CD4-positive, alpha-beta T cell (primary cell): ENCODE measurements around the gene RPL7L1. TPM values are rescaled to one million over a fixed set of nuclear protein-coding genes. Genes with fewer than 3 reads are reported as not detected.

ENCODE experiments used
- ATAC-seq: fragments of 200-7000 bp; cut with Tn5 transposase; one replicate; pipeline ENCODE4 v1.10.0; 2022; ENCODE audit warnings: mild to moderate bottlenecking; ENCODE audit not compliant: poor library complexity
- CTCF ChIA-PET: fragments of 350-600 bp; sonication (Branson Sonifier 250); formaldehyde crosslinking; loops from one replicate; lab custom pipeline; 2021; ENCODE audit warnings: antibody characterized with exemption, inconsistent platforms; lab: Charles Lee
- POLR2A ChIA-PET: fragments of 350-600 bp; sonication (Branson Sonifier 250); formaldehyde crosslinking; loops from one replicate; lab custom pipeline; 2021; ENCODE audit warnings: antibody characterized with exemption, inconsistent platforms; lab: Charles Lee
- DNase-seq, 14 experiments: peaks; one replicate each; pipeline ENCODE4 v3.0.0-alpha.2; 2013 to 2020; ENCODE audit warnings: mixed read lengths in 2 of 14
- H3K27ac ChIP-seq, 2 donors: one replicate each; pipeline versions ENCODE4 v1.5.1 to v1.7.0; 2013; ENCODE audit warnings: low read length in 2 of 2, low read depth in 1 of 2, mild to moderate bottlenecking in 1 of 2
- H3K27me3 ChIP-seq, 2 experiments: 1 replicate in 1 of 2; 2 replicates in 1 of 2; pipeline versions ENCODE4 v1.6.1 to v1.7.0; 2013; ENCODE audit warnings: low read length in 2 of 2, control low read depth in 1 of 2, mild to moderate bottlenecking in 1 of 2, moderate library complexity in 1 of 2; ENCODE audit not compliant: insufficient read depth in 2 of 2, control insufficient read depth in 1 of 2
- H3K36me3 ChIP-seq: one replicate; pipeline ENCODE4 v1.6.1; 2013; ENCODE audit warnings: low read length, control low read depth; ENCODE audit not compliant: insufficient read depth
- H3K4me1 ChIP-seq: one replicate; pipeline ENCODE4 v1.6.1; 2013; ENCODE audit warnings: low read length, control low read depth; ENCODE audit not compliant: insufficient read depth
- H3K4me3 ChIP-seq: one replicate; pipeline ENCODE4 v1.5.1; 2013; ENCODE audit warnings: mild to moderate bottlenecking, low read length, moderate library complexity
- H3K9me3 ChIP-seq, 2 experiments: 1 replicate in 1 of 2; 2 replicates in 1 of 2; pipeline versions ENCODE4 v1.6.1 to v1.7.0; 2013; ENCODE audit warnings: low read length in 2 of 2, mild to moderate bottlenecking in 2 of 2, control low read depth in 1 of 2, moderate library complexity in 1 of 2; ENCODE audit not compliant: control insufficient read depth in 1 of 2, insufficient read depth in 1 of 2
- H3K27ac Mint-ChIP-seq: one replicate; pipeline ENCODE4 v1.8.0; 2020; ENCODE audit warnings: mixed read lengths
- H3K27me3 Mint-ChIP-seq: one replicate; pipeline ENCODE4 v1.8.0; 2021; ENCODE audit warnings: mixed read lengths
- H3K36me3 Mint-ChIP-seq: one replicate; pipeline ENCODE4 v1.8.0; 2021; ENCODE audit warnings: low read depth, mixed read lengths
- H3K4me1 Mint-ChIP-seq: one replicate; pipeline ENCODE4 v1.8.0; 2021; ENCODE audit warnings: low read depth, mixed read lengths
- H3K4me3 Mint-ChIP-seq: one replicate; pipeline ENCODE4 v1.8.0; 2020; ENCODE audit warnings: mild to moderate bottlenecking, mixed read lengths
- H3K9me3 Mint-ChIP-seq: one replicate; pipeline ENCODE4 v1.8.0; 2020; ENCODE audit warnings: mixed read lengths
- CTCF ChIP-seq: fragments of 200-600 bp; IDR thresholded peaks from one replicate; pipeline ENCODE4 v1.8.0; 2022; ENCODE audit warnings: antibody characterized with exemption, mild to moderate bottlenecking
- intact Hi-C, 2 experiments: fragments of 100-400 bp; cut with DNase I in 1 of 2; cut with micrococcal nuclease in 1 of 2; formaldehyde crosslinking; loops; one replicate each; pipeline versions ENCODE4 v1.15.1 to v1.9.0; 2023 to 2025; cut with DNase I, micrococcal nuclease
- total RNA-seq, 174 experiments: library from RNA in 2 of 174; stranded (reverse) in 2 of 174; gene quantifications; one replicate each; pipeline ENCODE4 v1.2.3 and lab custom pipeline; 2021 to 2026

Gene RPL7L1
- total RNA-seq, 2 experiments from 2014 or later, result 76.1 TPM

- TF ChIP-seq CTCF, result no peak
- no peak for ATAC-seq
- no peaks in the 10 kb centered on the region for H3K36me3 Mint-ChIP-seq
- no peaks in the 10 kb centered on the region for H3K27me3 Mint-ChIP-seq
- H3K4me1 ChIP-seq, result no peaks in the 10 kb centered on the region
- H3K36me3 ChIP-seq, result no peaks in the 10 kb centered on the region
- H3K9me3 ChIP-seq, result no peaks in the 10 kb centered on the region
- H3K27me3 ChIP-seq, result no peaks in the 10 kb centered on the region
- no peaks in the 10 kb centered on the region for H3K4me1 Mint-ChIP-seq
- H3K4me3 Mint-ChIP-seq, result no peak overlapping the region
- no peak for DNase-seq
- intact Hi-C loops, result no loop called here
- no peak overlapping the region for H3K4me3 ChIP-seq
- no peak overlapping the region for H3K27ac Mint-ChIP-seq
- H3K9me3 Mint-ChIP-seq, result no peaks in the 10 kb centered on the region
- no peak overlapping the region for H3K27ac ChIP-seq
- CTCF ChIA-PET, result no interaction called here
- POLR2A ChIA-PET, result no interaction called here
These were observed 42.4 kb downstream of the RPL7L1 start for GRCh38 chr6:42921801-42922200.

GRCh38 chr6:42923666-42924065, 44.2 kb downstream of the RPL7L1 start:
- no peak overlapping the region for H3K4me3 ChIP-seq

GRCh38 chr6:42925248-42925857, 45.9 kb downstream of the RPL7L1 start:
- Histone ChIP-seq H3K36me3 (no peaks in the 10 kb centered on the region), H3K4me3 (no peak overlapping the region), H3K9me3 (no peaks in the 10 kb centered on the region), H3K4me1 (peaks cover 17% of the 10 kb centered on the region), H3K27me3 (no peaks in the 10 kb centered on the region), H3K27ac (no peak overlapping the region)
- Mint-ChIP-seq H3K27ac (no peak overlapping the region), H3K4me3 (no peak overlapping the region), H3K4me1 (peaks cover 22% of the 10 kb centered on the region), H3K9me3 (no peaks in the 10 kb centered on the region), H3K27me3 (no peaks in the 10 kb centered on the region), H3K36me3 (peaks cover 16% of the 10 kb centered on the region)
- ChIA-PET CTCF (interaction anchor here (1.4 kb wide), 1 partner anchor 89 kb away, joined by 3 read pairs; the partner anchor contains the start of gene KLHDC3), POLR2A (no interaction called here)
- ATAC-seq, result no peak
- TF ChIP-seq CTCF, result no peak
- DNase-seq, result no peak
- intact Hi-C loops, result loop anchor here in 1 of 2 experiments (5.0 kb wide), 1 partner anchor 592 kb away; the partner anchor contains the start of genes POLR1C and YIPF3

More at GRCh38 chr6:42923666-42924065, 44.2 kb downstream of the RPL7L1 start:
- peaks cover 8% of the 10 kb centered on the region for H3K4me1 ChIP-seq
- Mint-ChIP-seq H3K4me1 (peaks cover 5% of the 10 kb centered on the region), H3K27ac (no peak overlapping the region), H3K27me3 (no peaks in the 10 kb centered on the region), H3K36me3 (peaks cover under 1% of the 10 kb centered on the region), H3K4me3 (no peak overlapping the region), H3K9me3 (no peaks in the 10 kb centered on the region)
- no peak overlapping the region for H3K27ac ChIP-seq
- no peak for TF ChIP-seq CTCF
- ChIA-PET CTCF (no interaction called here), POLR2A (no interaction called here)
- no peaks in the 10 kb centered on the region for H3K36me3 ChIP-seq
- no peak for DNase-seq
- ATAC-seq, result no peak
- H3K9me3 ChIP-seq, result no peaks in the 10 kb centered on the region
- intact Hi-C loops, result no loop called here
- no peaks in the 10 kb centered on the region for H3K27me3 ChIP-seq
